NCI-H2196 (cell line): ENCODE results near the gene ANKFY1.
"Not testable (repeated sequence)": the region's sequence is repeated elsewhere in the genome, so short reads cannot be mapped to it uniquely, and the experiment has no call there.

Source experiments
- DNase-seq: peaks from one replicate; lab custom pipeline; 2025; ENCODE audit not compliant: unreplicated experiment; lab: John Stamatoyannopoulos, UW

Gene ANKFY1

GRCh38 chr17:4219241-4219640 is 44.5 kb downstream of the ANKFY1 start:
- DNase-seq = no peak

GRCh38 chr17:4215882-4216570 is 47.8 kb downstream of the ANKFY1 start:
- DNase-seq = no peak

GRCh38 chr17:4214157-4214556 is 49.6 kb downstream of the ANKFY1 start:
- DNase-seq = no peak

GRCh38 chr17:4209611-4210010 is 54.2 kb downstream of the ANKFY1 start:
- DNase-seq = no peak

GRCh38 chr17:4208238-4208637 is 55.5 kb downstream of the ANKFY1 start:
- no peak for DNase-seq

- DNase-seq = no peak
Observed at GRCh38 chr17:4206962-4207361, 56.8 kb downstream of the ANKFY1 start.

GRCh38 chr17:4205917-4206316 is 57.9 kb downstream of the ANKFY1 start:
- DNase-seq = no peak

- DNase-seq = no peak
Observed at GRCh38 chr17:4204710-4205173, 59.0 kb downstream of the ANKFY1 start.

- DNase-seq = no peak
Observed at GRCh38 chr17:4204190-4204589, 59.6 kb downstream of the ANKFY1 start.

- no peak for DNase-seq
Observed at GRCh38 chr17:4201226-4201625, 62.6 kb downstream of the ANKFY1 start.

GRCh38 chr17:4199818-4200402 is 63.9 kb downstream of the ANKFY1 start:
- peak; percentile 6 for DNase-seq

- DNase-seq = no peak
Observed at GRCh38 chr17:4198995-4199394, 64.8 kb downstream of the ANKFY1 start.

GRCh38 chr17:4195306-4195705 is 68.5 kb downstream of the ANKFY1 start:
- no peak for DNase-seq

- no peak for DNase-seq
Observed at GRCh38 chr17:4194796-4195195, 69.0 kb downstream of the ANKFY1 start.

GRCh38 chr17:4190791-4191190 is 73.0 kb downstream of the ANKFY1 start:
- DNase-seq = not testable (repeated sequence)

- DNase-seq = no peak
Observed at GRCh38 chr17:4189280-4189679, 74.5 kb downstream of the ANKFY1 start.

GRCh38 chr17:4188076-4188475 is 75.7 kb downstream of the ANKFY1 start:
- DNase-seq = no peak

GRCh38 chr17:4187076-4187475 is 76.7 kb downstream of the ANKFY1 start:
- no peak for DNase-seq

GRCh38 chr17:4186357-4186881 is 77.4 kb downstream of the ANKFY1 start:
- no peak for DNase-seq

GRCh38 chr17:4185656-4186055 is 78.1 kb downstream of the ANKFY1 start:
- DNase-seq = no peak

GRCh38 chr17:4184811-4185210 is 79.0 kb downstream of the ANKFY1 start:
- no peak for DNase-seq

GRCh38 chr17:4182043-4182442 is 81.7 kb downstream of the ANKFY1 start:
- no peak for DNase-seq

GRCh38 chr17:4180791-4181190 is 83.0 kb downstream of the ANKFY1 start:
- DNase-seq = no peak
